Tibial artery (tissue), 4 donors: ENCODE results near the gene IGSF9.

Source experiments
- DNase-seq, 2 donors: peaks; one replicate each; pipeline ENCODE4 v3.0.0-alpha.2; 2019
- H3K27ac ChIP-seq, 2 donors: fragments of 200-600 bp; sonication (generic) in 1 of 2; 1 replicate in 1 of 2; 2 replicates in 1 of 2; pipeline ENCODE4 v1.5.1; 2018 to 2019; ENCODE audit warnings: mild to moderate bottlenecking in 1 of 2
- H3K27me3 ChIP-seq, 2 donors: fragments of 200-600 bp; sonication (generic) in 1 of 2; one replicate each; pipeline versions ENCODE4 v1.5.1 to v1.6.0; 2016 to 2019
- H3K36me3 ChIP-seq, 3 donors: fragments of 200-600 bp; sonication (generic) in 2 of 3; one replicate each; pipeline ENCODE4 v1.5.1; 2016 to 2019; ENCODE audit warnings: mild to moderate bottlenecking in 2 of 3
- H3K4me1 ChIP-seq, 4 donors: fragments of 200-600 bp; sonication (generic) in 2 of 4; 1 replicate in 3 of 4; 2 replicates in 1 of 4; pipeline ENCODE4 v1.5.1; 2016 to 2019
- H3K4me3 ChIP-seq, 2 donors: fragments of 200-600 bp; sonication (generic) in 1 of 2; 1 replicate in 1 of 2; 2 replicates in 1 of 2; pipeline ENCODE4 v1.5.1; 2018 to 2019; ENCODE audit warnings: mild to moderate bottlenecking in 2 of 2
- H3K9me3 ChIP-seq, 3 donors: fragments of 200-600 bp; sonication (generic) in 1 of 3; one replicate each; pipeline ENCODE4 v1.5.1; 2016 to 2019
- intact Hi-C: fragments of 100-400 bp; cut with DNase I; formaldehyde crosslinking; loops from one replicate; pipeline ENCODE4 v1.15.0; 2023; ENCODE audit warnings: low total_unique reads
- TF ChIP-seq, protein P1 (sequence below), 2 experiments: fragments of 200-600 bp in 1 of 2; fragments of 450-650 bp in 1 of 2; IDR thresholded peaks; one replicate each; pipeline ENCODE4 v1.5.1; 2017 to 2019; ENCODE audit warnings: antibody characterized with exemption in 2 of 2, mild to moderate bottlenecking in 1 of 2, moderate library complexity in 1 of 2

IGSF9 gene

DNA sequence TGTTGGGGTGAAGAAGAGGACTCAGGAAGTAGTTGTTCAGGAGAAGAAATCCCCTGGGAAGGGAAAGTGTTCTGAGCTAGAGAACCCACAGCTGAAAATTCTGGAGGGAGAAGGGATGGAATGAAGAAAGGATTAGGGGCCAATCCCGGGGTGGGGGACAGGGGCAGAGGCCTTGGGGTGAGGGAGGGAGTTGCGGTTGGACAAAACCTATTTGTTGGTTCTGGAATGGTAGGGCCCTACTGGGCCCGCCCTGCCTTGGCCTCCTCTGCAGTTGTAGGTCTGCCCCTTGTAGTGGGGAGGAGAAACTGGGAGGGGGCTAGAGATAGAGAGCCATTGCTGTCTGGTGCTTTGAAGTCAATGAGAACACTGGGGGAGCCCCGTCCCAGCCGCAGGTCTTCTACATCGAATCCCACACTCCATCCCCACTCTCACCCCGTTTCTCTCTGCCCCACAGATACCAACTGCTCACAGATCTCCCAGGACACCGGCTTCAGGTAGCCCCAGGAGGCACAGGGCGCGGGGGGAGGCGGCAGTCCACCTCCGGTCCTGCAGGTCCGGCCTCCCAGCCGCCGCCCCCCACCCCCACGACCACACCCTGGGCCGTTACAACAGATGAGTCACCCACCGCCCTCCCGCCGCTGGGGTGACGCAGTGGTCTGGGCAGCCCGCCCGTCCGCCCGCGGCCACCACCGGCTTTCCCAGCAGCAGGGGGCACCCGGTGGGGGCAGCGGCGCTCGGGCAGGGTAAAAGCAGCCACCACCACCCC is 21.2 kb downstream of the IGSF9 start:
- Histone ChIP-seq H3K4me3 (peak overlapping the region; percentile 86 to 99), H3K9me3 (no peaks in the 10 kb centered on the region), H3K4me1 (peaks cover 0 to 42% (median 32%) of the 10 kb centered on the region in 4 donors), H3K27me3 (no peaks in the 10 kb centered on the region), H3K36me3 (peaks cover 11 to 16% (median 16%) of the 10 kb centered on the region in 3 donors), H3K27ac (peak overlapping the region; percentile 94 to 97)
- peak; percentile 92 to 96 for DNase-seq
- TF ChIP-seq, protein P1, sequence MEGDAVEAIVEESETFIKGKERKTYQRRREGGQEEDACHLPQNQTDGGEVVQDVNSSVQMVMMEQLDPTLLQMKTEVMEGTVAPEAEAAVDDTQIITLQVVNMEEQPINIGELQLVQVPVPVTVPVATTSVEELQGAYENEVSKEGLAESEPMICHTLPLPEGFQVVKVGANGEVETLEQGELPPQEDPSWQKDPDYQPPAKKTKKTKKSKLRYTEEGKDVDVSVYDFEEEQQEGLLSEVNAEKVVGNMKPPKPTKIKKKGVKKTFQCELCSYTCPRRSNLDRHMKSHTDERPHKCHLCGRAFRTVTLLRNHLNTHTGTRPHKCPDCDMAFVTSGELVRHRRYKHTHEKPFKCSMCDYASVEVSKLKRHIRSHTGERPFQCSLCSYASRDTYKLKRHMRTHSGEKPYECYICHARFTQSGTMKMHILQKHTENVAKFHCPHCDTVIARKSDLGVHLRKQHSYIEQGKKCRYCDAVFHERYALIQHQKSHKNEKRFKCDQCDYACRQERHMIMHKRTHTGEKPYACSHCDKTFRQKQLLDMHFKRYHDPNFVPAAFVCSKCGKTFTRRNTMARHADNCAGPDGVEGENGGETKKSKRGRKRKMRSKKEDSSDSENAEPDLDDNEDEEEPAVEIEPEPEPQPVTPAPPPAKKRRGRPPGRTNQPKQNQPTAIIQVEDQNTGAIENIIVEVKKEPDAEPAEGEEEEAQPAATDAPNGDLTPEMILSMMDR (IDR thresholded peaks at IDR 0.05): peak in 1 of 2 experiments; percentile 20
- intact Hi-C loops: loop anchor here (5.0 to 10.0 kb wide), 2 partner anchors 69 to 158 kb away; partner anchors contain the start of gene KCNJ9

DNA sequence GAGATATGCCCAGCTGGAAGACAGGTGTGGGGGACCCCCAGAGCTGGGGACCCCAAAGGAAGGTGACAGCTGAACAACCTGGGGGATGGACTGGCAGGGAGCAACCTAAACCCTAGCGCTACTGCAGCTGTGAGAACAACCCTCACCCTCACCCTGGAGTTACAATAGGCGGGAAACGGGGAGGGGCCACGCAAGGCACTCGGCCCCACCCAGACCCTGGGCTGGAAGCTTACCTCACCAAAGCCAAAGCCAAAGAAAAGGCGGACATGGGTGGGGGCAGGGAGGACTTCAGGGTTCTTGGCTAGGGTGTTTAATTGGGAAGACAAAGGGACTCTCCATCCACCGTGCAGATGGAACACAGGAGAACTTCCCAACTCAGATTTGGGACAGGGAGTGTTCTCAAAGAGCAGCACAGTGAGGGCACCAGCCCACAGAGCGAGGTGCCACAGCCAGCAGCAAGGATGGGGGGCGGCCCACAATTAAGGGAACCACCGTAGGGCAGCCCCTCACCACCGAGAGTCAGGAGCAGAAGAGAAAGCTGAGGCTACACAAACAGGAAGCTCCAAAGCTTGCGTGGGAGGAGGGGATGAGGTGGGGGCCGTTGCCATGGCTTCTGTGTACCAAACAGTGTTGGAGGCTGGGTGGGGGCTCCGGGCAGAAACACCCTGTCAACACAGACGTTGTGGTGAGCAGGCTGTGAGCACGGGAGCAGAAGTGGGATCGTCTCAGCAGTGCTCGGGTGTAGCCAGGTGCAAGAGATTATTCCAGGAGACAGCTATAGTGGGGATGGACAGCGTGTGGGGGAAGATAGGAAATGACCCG is 22.0 kb downstream of the IGSF9 start:
- intact Hi-C loops: loop anchor here (5.0 to 10.0 kb wide), 2 partner anchors 69 to 159 kb away; partner anchors contain the start of gene KCNJ9
- Histone ChIP-seq H3K27ac (peak overlapping the region; percentile 94 to 97), H3K27me3 (no peaks in the 10 kb centered on the region), H3K9me3 (no peaks in the 10 kb centered on the region), H3K36me3 (peaks cover 19 to 24% (median 24%) of the 10 kb centered on the region in 3 donors), H3K4me3 (peak overlapping the region; percentile 86 to 99), H3K4me1 (peaks cover 0 to 44% (median 32%) of the 10 kb centered on the region in 4 donors)
- DNase-seq: peak; percentile 92 to 94
- TF ChIP-seq, protein P1 (IDR thresholded peaks at IDR 0.05): no peak

DNA sequence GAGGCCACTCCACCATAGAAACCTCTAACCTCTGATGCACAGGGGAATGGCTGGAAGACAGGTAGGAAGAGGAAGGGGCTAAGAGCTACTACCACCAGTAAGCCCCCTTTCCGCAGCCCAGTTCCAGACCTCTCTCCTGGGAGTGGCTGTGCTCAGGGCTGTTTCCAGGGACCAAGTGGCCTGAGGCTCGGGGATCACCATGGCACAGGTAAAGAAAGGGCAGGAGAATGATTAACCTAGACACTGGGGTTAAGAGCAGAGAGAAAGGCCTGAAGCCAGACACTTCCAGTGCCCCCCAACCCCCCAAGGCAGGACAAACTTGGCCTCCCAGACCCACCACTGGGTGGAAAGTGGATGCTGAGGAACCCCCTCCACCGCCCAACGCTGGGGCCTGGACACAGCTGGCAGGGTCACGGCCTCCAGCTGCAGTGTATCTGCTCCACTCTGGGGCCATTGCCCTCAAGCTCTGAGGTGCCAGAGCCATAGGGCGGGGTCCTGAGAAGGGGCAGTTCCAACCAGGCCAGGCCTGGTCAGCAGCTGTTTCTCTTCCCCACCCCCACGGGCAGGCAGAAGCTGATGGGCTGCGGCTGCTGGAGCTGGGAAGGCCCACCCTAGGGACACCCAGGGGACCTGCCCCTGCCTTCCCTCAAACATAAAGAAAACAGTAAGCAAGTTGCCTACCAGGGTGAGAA is 22.8 kb downstream of the IGSF9 start:
- Histone ChIP-seq H3K27ac (peak overlapping the region; percentile 94 to 97), H3K4me3 (peak overlapping the region; percentile 86 to 99), H3K4me1 (peaks cover 0 to 52% (median 35%) of the 10 kb centered on the region in 4 donors), H3K36me3 (peaks cover 23 to 31% (median 31%) of the 10 kb centered on the region in 3 donors), H3K27me3 (no peaks in the 10 kb centered on the region), H3K9me3 (no peaks in the 10 kb centered on the region)
- intact Hi-C loops: loop anchor here (5.0 to 10.0 kb wide), 2 partner anchors 68 to 160 kb away; partner anchors contain the start of gene KCNJ9
- TF ChIP-seq, protein P1 (IDR thresholded peaks at IDR 0.05): no peak
- DNase-seq: peak; percentile 54 to 81

DNA sequence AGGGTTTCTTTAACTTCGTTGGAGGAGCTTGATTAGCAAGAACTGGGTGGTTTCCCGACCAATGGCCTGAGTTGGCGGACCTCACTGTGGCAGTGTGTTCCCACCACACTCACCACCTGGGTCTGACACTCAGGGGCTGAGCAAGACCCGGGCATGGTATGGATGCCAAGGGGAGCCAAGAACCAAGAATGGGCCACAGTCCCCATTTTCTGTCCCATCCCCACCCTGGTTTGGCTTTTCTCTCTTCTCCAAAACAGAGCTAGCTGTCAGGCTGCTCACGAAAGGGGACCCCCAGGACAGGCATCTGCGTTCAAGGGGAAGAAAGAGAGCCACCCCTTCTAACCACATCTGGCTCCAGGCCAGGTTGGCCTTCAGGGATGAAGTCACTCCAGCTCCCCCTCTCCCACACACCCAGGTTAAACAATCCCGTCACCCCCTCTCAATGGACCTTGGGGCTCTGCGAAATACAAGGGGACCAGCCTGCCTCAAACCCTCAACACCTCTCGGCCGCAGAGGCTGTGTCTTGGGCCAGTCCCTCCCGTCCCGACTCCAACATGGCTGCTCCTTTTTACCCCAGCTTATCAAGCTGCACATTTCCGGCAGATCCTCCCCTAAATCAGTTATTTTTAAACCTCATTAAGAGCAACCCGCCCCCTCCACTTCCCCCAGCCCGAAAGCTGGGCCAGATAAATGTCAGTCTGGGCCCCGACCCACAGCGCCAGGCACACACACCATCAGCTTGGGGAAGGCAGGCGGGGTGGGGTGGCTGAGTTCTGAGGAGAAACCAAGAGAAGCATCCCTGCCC is 23.5 kb downstream of the IGSF9 start:
- intact Hi-C loops: loop anchor here (5.0 to 10.0 kb wide), 2 partner anchors 67 to 160 kb away; partner anchors contain the start of gene KCNJ9
- peaks cover 0 to 58% (median 39%) of the 10 kb centered on the region in 4 donors for H3K4me1 ChIP-seq

More for the DNA sequence above, 23.5 kb downstream of the IGSF9 start:
- Histone ChIP-seq H3K4me3 (peak overlapping the region; percentile 86 to 99), H3K36me3 (peaks cover 23 to 35% (median 33%) of the 10 kb centered on the region in 3 donors), H3K27ac (peak overlapping the region; percentile 94 to 97), H3K27me3 (no peaks in the 10 kb centered on the region), H3K9me3 (no peaks in the 10 kb centered on the region)
- TF ChIP-seq, protein P1 (IDR thresholded peaks at IDR 0.05): no peak
- no peak for DNase-seq
